Neuron (in vitro differentiated cells): ENCODE data around the gene APOBEC2.

Experiments used
- H2AFZ ChIP-seq: one replicate; pipeline ENCODE4 v1.6.1; 2013; ENCODE audit warnings: low read depth, mild to moderate bottlenecking, inconsistent platforms, low read length, moderate library complexity
- H3K27me3 ChIP-seq: one replicate; pipeline ENCODE4 v1.6.1; 2013; ENCODE audit warnings: low read length; ENCODE audit not compliant: insufficient read depth
- H3K36me3 ChIP-seq: one replicate; pipeline ENCODE4 v1.6.1; 2013; ENCODE audit warnings: low read length; ENCODE audit not compliant: insufficient read depth
- H3K4me1 ChIP-seq: one replicate; pipeline ENCODE4 v1.6.1; 2013; ENCODE audit warnings: low read length; ENCODE audit not compliant: insufficient read depth
- H3K4me3 ChIP-seq: 2 replicates; pipeline ENCODE4 v1.5.1; 2013; ENCODE audit warnings: mild to moderate bottlenecking, low read length, moderate library complexity
- H3K9me3 ChIP-seq: one replicate; pipeline ENCODE4 v1.6.1; 2013; ENCODE audit warnings: low read length

APOBEC2 gene

DNA sequence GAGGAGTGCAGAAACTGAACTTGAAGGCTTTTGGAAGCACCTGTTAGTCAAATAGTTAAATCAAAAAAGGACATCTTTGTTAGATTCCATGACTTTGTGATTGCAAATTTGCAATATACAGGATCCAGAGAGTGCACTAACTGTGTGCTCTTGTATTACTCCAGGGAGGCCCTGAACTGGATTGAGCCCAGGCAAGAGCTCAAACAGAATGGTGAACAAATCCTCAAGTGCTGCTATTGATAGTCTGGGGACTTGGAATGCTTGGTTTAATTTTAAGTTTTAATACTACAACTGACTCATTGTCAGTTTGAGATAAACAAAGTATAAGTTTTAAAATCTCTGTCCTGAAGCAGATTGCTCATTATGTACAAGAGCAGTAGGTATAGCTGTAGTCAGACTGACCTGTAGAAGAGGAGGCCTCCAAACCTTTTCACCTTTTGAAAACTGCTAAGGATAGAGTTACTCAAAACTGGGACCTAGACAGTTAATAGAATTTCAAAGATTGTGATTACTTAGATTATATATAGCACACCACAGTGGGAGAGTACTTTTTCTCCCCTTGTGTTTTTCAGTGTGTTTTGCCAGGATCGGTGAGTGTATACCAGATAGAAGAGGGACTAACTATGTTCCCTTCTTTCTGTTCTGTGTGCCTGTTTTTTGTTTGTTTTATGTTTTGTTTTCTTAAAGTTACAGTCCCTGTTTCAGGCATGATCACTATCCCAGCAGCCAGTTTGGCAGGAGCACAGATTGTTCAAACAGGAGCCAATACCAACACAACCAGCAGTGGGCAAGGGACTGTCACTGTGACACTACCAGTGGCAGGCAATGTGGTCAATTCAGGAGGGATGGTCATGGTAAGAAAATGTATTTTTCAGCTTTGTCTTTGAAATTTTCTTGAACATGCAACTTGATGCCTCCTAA is 38.1 kb downstream of the APOBEC2 start:
- H3K27me3 ChIP-seq = no peaks in the 10 kb centered on the region
- H2AFZ ChIP-seq = no peak overlapping the region
- H3K9me3 ChIP-seq = no peaks in the 10 kb centered on the region
- peaks cover 80% of the 10 kb centered on the region for H3K36me3 ChIP-seq
- H3K4me3 ChIP-seq = no peak overlapping the region
- no peaks in the 10 kb centered on the region for H3K4me1 ChIP-seq

DNA sequence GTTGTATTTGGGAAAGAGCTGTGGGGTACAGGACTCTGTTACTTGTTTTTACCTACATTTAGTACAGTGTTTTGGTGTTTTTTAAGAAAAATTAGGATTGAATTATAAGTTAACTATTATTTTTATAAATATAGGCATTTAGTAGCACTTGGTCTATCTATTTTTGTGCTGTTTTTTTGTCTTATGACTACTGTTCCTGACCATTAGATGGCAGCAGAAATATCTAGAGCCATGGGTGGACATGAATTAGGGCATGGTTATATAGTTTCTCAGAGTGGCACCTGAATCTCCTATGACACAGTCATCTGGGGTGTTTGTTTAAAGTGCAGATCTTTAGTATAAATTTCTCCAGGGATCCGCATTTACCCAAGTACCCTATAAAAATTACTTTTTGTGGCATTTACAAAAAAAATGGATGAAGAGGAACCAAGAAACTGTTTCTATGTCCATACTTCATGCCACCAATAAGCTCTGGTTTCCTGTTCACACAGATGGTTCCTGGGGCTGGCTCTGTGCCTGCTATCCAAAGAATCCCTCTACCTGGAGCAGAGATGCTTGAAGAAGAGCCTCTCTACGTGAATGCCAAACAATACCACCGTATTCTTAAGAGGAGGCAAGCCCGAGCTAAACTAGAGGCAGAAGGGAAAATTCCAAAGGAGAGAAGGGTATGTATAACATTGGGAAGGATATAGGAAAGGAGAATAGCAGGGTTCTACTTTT is 39.6 kb downstream of the APOBEC2 start:
- Histone ChIP-seq H3K9me3 (no peaks in the 10 kb centered on the region), H3K36me3 (peaks cover 83% of the 10 kb centered on the region), H3K4me1 (no peaks in the 10 kb centered on the region), H3K27me3 (no peaks in the 10 kb centered on the region), H3K4me3 (no peak overlapping the region), H2AFZ (no peak overlapping the region)

DNA sequence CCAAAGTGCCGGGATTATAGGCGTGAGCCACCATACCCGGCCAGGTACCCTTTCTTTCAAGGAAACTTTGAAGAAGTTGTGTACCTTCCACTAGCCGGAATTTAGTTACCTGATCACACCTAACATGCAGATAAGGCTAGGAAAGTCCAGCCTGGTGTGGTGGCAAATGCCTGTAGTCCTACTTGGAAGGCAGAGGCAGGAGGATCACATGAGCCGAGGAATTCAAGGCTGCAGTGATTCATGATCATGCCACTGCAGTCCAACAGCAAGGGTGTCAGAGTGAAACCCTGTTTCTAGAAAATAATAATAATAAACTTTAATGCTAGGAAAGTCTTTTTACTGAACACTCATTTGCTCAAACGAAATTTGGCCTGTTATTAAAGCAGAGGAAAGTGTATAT is 40.7 kb downstream of the APOBEC2 start:
- Histone ChIP-seq H3K27me3 (no peaks in the 10 kb centered on the region), H3K36me3 (peaks cover 90% of the 10 kb centered on the region), H3K4me1 (no peaks in the 10 kb centered on the region), H3K9me3 (no peaks in the 10 kb centered on the region), H2AFZ (no peak overlapping the region), H3K4me3 (no peak overlapping the region)

DNA sequence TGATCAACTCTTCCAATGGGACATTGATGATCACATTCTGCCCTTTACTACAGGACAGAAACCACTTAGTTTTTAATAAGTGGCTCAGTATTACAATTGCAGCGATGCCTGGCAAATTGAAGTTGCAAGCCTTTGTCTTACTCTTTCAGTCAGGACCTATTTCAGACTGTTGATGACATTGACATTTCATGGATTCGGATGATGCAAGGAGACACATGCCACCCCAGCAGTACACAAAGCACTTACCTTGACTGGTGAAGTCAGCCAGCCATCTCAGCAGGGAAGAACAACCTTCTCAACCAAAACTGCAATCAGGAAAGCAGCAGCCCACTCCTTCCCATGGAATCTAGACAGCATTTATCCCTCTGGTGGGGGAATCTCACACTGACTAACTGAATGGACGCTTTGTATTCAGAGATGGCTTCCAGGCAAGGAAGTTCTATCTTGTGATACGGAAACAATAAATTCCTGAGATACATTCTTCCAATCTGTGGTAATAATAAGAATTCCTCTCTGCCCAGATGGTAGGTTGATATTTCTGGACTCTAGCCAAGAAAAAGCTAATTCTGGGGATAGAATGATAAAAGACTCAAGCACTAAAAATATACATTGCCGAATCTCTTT is 44.6 kb downstream of the APOBEC2 start:
- Histone ChIP-seq H3K4me1 (no peaks in the 10 kb centered on the region), H3K9me3 (no peaks in the 10 kb centered on the region), H3K27me3 (no peaks in the 10 kb centered on the region), H3K36me3 (peaks cover 74% of the 10 kb centered on the region), H3K4me3 (no peak overlapping the region), H2AFZ (no peak overlapping the region)

DNA sequence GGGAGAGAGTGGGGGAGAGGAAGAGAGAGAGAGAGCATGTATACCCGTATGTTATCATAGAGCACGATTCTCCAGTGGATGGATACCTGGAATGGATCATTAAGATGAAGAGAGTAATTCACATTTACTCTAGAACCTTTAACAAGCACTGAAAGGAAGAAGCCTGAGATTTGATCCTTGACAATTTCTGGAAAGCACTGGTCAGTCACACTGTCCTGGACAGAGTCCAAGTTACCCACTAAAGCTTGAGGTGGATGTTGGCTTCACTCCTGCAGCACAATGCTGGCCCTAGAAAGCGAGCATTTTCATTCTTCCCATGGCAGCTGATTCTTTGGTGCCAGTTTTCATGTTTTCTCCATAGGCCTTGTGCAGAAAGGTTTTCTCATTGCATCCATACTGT is 45.4 kb downstream of the APOBEC2 start:
- no peaks in the 10 kb centered on the region for H3K4me1 ChIP-seq
- no peak overlapping the region for H3K4me3 ChIP-seq
- H3K27me3 ChIP-seq = no peaks in the 10 kb centered on the region
- H3K36me3 ChIP-seq = peaks cover 67% of the 10 kb centered on the region
- no peak overlapping the region for H2AFZ ChIP-seq
- no peaks in the 10 kb centered on the region for H3K9me3 ChIP-seq

DNA sequence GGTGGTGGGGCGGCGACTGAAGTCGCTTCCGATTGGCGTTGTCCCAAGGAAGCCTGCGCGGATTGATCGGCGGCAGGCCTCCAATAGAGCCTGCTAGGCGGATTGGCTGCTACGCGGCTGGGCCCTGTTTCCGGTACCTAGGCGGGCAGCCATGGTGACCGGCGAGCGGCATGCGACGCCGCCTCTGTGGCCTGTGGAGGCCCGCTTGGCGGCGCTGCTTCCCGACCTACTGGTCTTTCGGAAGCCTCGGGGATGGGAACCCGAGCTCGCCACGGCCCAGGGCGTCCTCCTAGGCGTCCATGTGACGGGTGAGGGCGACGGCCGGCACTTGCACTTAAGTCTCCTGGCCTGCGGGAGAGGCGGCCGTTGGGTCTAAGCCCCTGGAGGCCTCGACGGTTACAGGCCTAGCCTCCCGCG is 47.9 kb downstream of the APOBEC2 start:
- Histone ChIP-seq H3K36me3 (peaks cover 41% of the 10 kb centered on the region), H3K9me3 (no peaks in the 10 kb centered on the region), H3K4me3 (no peak overlapping the region)

DNA sequence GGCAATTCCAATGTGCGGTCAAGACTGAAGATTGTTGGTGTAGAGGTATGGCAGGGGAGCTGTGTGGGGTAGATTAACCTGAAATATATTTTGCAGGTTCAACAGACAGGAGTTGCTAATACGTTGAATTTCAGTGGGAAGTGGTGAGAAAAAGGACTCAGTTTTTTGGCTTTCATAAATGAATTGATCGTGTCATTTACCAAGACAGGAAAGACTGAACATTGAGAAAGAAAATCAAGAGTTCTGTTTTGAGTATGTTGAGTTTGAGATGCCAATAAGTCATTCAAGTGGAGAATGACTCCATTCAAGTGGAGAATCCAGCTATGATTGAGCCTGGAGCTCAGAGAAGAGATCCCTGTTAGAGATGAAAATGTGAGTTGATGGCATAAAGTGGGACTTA is 50.8 kb downstream of the APOBEC2 start:
- no peaks in the 10 kb centered on the region for H3K27me3 ChIP-seq
- H3K4me1 ChIP-seq = no peaks in the 10 kb centered on the region
- no peak overlapping the region for H2AFZ ChIP-seq
- peaks cover 12% of the 10 kb centered on the region for H3K36me3 ChIP-seq
- no peaks in the 10 kb centered on the region for H3K9me3 ChIP-seq
- H3K4me3 ChIP-seq = no peak overlapping the region

More for the DNA sequence above, 47.9 kb downstream of the APOBEC2 start:
- H2AFZ ChIP-seq = no peak overlapping the region
- H3K27me3 ChIP-seq = no peaks in the 10 kb centered on the region
- no peaks in the 10 kb centered on the region for H3K4me1 ChIP-seq

DNA sequence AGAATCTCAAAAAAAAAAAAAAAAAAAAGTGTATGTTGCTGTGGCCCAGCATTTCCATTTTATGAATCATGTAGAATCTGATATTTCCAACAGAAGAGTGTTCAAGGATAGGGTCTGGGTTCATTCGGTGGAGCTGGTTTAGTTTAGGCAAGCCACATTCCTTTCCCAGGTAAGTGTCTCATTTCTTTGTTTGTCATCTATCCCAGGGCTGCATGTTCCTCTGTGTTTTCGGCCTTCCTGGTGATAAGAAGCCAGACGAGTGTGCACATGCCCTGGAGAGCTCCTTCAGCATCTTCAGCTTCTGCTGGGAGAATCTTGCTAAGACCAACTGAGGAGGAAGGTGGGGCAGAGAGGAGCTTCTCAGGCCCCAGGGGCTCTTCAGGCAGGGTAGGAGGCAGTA is 58.0 kb downstream of the APOBEC2 start:
- Histone ChIP-seq H3K36me3 (no peaks in the 10 kb centered on the region), H2AFZ (no peak overlapping the region), H3K4me3 (no peak overlapping the region), H3K27me3 (no peaks in the 10 kb centered on the region), H3K9me3 (no peaks in the 10 kb centered on the region), H3K4me1 (no peaks in the 10 kb centered on the region)
